Fibroblast of mammary gland (primary cell): ENCODE data around the gene RNF217.

Experiments used
- DNase-seq: peaks from one replicate; pipeline ENCODE4 v3.0.0-alpha.2; 2010; ENCODE audit warnings: low read depth
- H3K4me3 ChIP-seq: 2 replicates; pipeline ENCODE4 v1.5.1; 2011; ENCODE audit warnings: low read depth, mild to moderate bottlenecking, low read length, moderate library complexity; ENCODE audit not compliant: control insufficient read depth
- CTCF ChIP-seq: conservative IDR thresholded peaks from 2 replicates; pipeline ENCODE4 v1.5.1; 2011; ENCODE audit warnings: low read depth, low read length, inconsistent platforms; ENCODE audit not compliant: control insufficient read depth, insufficient read depth

Gene RNF217

GRCh38 chr6:125002406-125002741, 40.1 kb downstream of the RNF217 start:
- no peak for DNase-seq
- H3K4me3 ChIP-seq: no peak overlapping the region
- no peak for TF ChIP-seq CTCF

DNA sequence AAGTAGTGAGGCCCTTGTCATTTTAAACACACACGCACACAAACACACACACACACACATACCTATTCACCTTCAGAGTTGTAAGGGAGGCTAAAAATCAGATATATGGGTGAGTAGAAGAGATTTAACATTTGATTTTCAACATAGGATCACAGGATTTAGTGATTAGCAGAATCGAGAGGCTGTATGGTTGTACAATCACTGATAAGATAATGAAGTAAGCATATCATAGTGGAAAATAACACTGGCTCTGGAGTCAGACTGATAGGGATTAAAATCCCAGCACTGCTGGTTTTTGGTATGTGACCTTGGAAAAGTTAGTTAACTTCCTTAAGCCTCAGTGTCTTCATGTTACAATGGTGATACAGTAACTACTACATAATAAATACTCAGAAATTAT, 40.8 kb downstream of the RNF217 start:
- no peak for TF ChIP-seq CTCF
- no peak overlapping the region for H3K4me3 ChIP-seq
- no peak for DNase-seq

DNA sequence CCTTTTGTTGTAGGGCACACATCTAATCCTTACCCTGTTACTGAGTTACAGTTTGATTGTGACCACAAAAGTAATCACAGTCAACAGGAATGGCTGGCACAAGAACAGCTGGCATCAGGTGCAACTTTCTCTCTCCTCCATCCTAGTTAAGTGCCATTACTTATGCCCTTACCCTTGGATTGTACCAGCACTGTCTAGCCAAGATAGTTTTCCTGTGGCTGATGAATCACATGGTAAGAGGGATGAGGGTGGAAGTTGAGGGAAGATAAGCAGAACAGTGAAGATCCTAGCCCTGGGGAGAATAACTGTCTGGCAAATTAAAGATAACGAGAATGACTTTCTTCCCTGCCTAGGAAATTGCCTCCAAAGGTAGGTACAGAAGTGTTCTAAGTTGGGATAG, 42.0 kb downstream of the RNF217 start:
- no peak for DNase-seq
- no peak overlapping the region for H3K4me3 ChIP-seq
- TF ChIP-seq CTCF: no peak

DNA sequence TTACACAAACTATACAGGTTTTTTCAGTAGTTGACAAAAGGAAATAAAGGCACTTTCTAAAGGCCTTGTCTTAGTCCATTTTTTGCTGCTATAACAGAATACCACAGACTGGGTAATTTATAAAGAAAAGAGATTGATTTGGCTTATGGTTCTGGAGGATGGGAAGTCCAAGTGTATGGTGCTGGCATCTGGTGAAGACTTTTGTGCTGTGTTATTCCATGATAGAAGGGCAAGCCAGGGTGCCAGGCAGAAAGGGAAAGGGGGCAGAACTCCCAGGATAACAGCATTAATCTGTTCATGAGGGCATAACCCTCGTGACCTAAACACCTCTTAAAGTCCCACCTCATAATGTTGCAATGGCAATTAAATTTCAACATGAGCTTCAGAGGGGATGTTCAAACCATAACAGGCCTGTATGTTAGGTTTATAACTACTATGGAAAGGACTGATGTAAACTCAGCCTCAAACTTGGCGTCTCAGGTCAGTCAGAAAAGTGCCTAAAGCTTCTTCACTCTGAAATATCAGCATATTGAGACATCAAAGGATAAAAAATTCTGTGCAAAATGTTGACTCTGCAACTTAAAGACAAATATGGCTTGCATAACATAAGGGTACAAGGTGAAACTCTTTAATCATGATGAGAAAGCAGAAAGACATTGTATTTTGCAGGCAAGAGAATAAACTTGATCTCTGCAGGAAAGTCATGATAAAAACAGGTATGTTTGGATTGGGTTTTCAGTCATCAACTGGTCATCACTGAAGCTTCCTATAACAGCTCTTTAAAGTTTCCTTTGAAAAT, 42.8 kb downstream of the RNF217 start:
- DNase-seq: no peak
- H3K4me3 ChIP-seq: no peak overlapping the region
- no peak for TF ChIP-seq CTCF

GRCh38 chr6:125008261-125008703, 46.0 kb downstream of the RNF217 start:
- H3K4me3 ChIP-seq: no peak overlapping the region
- DNase-seq: peak; percentile 60
- TF ChIP-seq CTCF: no peak

DNA sequence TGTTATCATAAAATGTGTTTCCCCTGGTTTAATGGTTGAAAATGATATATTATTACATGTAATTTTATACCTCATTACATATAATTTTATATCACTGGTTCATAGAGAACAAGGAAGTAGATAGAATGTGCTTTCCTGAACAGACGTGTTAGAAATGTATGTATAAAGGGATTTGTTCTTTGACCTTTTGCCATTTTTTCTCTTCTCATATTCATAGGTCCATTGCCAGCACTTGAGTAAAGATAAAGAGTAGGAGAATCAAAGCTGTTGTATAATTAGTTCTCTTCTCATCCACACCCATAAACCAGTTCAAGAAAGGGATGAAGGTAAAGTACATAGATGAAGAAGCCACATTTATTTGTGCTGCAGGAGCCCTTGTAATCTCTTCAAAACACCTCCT, 46.7 kb downstream of the RNF217 start:
- no peak for DNase-seq
- no peak overlapping the region for H3K4me3 ChIP-seq
- TF ChIP-seq CTCF: no peak

DNA sequence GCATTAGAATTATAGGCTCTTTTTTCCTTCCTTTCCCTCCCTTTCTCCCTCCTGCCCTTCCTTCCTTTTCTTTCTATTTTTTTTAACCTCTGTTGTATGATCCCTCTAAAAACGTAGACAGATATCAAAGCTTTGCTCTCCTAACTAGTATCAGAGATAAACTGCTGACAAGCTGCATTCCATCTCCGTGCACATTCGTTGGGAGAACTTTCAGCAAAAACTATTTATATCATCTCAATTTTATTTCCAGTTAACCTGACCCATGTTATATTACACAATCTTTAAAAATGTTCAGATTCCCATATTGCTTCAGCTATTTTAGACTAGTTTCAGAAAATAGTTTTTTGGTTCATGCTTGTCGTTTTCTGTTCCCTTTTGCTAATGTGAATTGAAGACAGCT, 47.3 kb downstream of the RNF217 start:
- TF ChIP-seq CTCF: no peak
- H3K4me3 ChIP-seq: no peak overlapping the region
- DNase-seq: peak; percentile 23
